Smooth muscle cell (in vitro differentiated cells): Measurements from ENCODE around the gene CCDC63. TPM values are rescaled to one million over a fixed set of nuclear protein-coding genes. Genes with fewer than 3 reads are reported as not detected.

Experiments
- DNase-seq: peaks from one replicate; lab custom pipeline; 2025; ENCODE audit not compliant: unreplicated experiment; lab: John Stamatoyannopoulos, UW
- H2AFZ ChIP-seq: fragments of 200-600 bp; sonication (generic); 2 replicates; pipeline ENCODE4 v1.6.0; 2016; ENCODE audit warnings: antibody characterized with exemption, low read depth, mild to moderate bottlenecking
- H3F3A ChIP-seq: fragments of 200-600 bp; sonication (generic); 2 replicates; pipeline ENCODE4 v1.6.0; 2017; ENCODE audit warnings: antibody characterized with exemption, low read depth
- H3K27ac ChIP-seq: fragments of 200-600 bp; sonication (generic); 2 replicates; pipeline ENCODE4 v1.5.1; 2016; ENCODE audit warnings: low read depth, mild to moderate bottlenecking
- H3K27me3 ChIP-seq: fragments of 200-600 bp; sonication (generic); 2 replicates; pipeline ENCODE4 v1.6.1; 2016; ENCODE audit warnings: low read depth, mild to moderate bottlenecking
- H3K36me3 ChIP-seq: fragments of 200-600 bp; sonication (generic); 2 replicates; pipeline ENCODE4 v1.5.1; 2016; ENCODE audit warnings: low read depth
- H3K4me1 ChIP-seq: fragments of 200-600 bp; sonication (generic); 2 replicates; pipeline ENCODE4 v1.5.1; 2016; ENCODE audit warnings: low read depth
- H3K4me2 ChIP-seq: fragments of 200-600 bp; sonication (generic); 2 replicates; pipeline ENCODE4 v1.6.0; 2016; ENCODE audit warnings: mild to moderate bottlenecking
- H3K4me3 ChIP-seq: fragments of 200-600 bp; sonication (generic); 2 replicates; pipeline ENCODE4 v1.5.1; 2016; ENCODE audit warnings: mild to moderate bottlenecking
- H3K79me2 ChIP-seq: fragments of 200-600 bp; sonication (generic); 2 replicates; pipeline ENCODE4 v1.6.0; 2016; ENCODE audit warnings: low read depth, mild to moderate bottlenecking
- H3K9ac ChIP-seq: fragments of 200-600 bp; sonication (generic); 2 replicates; pipeline ENCODE4 v1.6.0; 2016; ENCODE audit warnings: low read depth
- H3K9me3 ChIP-seq: fragments of 200-600 bp; sonication (generic); replicated peaks from 2 replicates; pipeline ENCODE4 v1.5.1; 2016; ENCODE audit warnings: low read depth
- H4K20me1 ChIP-seq: fragments of 200-600 bp; sonication (generic); 2 replicates; pipeline ENCODE4 v1.6.0; 2016; ENCODE audit warnings: low read depth
- CTCF ChIP-seq: fragments of 200-600 bp; sonication (generic); IDR thresholded peaks from 2 replicates; pipeline ENCODE4 v1.5.1; 2017; ENCODE audit warnings: borderline replicate concordance, mild to moderate bottlenecking, antibody characterized with exemption; ENCODE audit not compliant: insufficient read depth, poor library complexity, severe bottlenecking
- WGBS: methylation state at CpG from one replicate; pipeline ENCODE4 v1.1.7; 2016; ENCODE audit warnings: low lambda C conversion rate; 5-methylcytosine and 5-hydroxymethylcytosine counted together
- polyA plus RNA-seq: library from polyadenylated mRNA; unstranded; fragments of >200 nt; fragmentation: Nextera tagmentation; extraction: Ambion mirVana; gene quantifications from 2 replicates; pipeline ENCODE4 v1.2.1, GENCODE V29; 2016
- total RNA-seq: library from RNA; depleted of rRNA; stranded (reverse); fragments of >200 nt; gene quantifications from 2 replicates; pipeline ENCODE4 v1.2.3, GENCODE V29; 2014

The CCDC63 gene
- total and polyA plus RNA-seq, 2 experiments from 2014 or later, result not detected

DNA sequence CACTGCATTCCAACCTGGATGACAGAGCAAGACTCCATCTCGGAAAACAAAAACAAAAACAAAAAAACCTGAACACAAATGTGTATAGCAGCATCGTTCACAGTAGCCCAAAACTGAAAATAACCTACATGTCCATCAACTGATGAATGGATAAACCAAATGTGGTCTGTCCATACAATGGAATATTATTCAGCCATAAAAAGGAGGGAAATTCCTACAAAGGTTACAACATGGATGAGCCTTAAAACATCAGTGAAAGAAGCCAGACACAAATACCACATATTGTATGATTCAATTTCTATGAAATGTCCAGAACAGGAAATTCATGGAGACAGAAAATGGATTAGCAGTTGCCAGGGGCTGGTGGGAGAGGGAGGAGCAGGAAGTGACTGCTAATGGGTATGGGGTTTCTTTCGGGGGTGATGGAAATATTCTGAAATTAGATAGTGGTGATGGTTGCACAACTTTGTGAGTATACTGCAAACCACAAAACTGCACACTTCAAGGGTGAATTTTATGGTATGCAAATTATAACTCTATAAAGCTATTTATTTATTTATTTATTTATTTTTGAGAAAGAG, 69.6 kb downstream of the CCDC63 start:
- H4K20me1 ChIP-seq, result no peaks in the 10 kb centered on the region
- no peaks in the 10 kb centered on the region for H3F3A ChIP-seq
- H3K36me3 ChIP-seq, result no peaks in the 10 kb centered on the region

GRCh38 chr12:110917467-110917866, 70.7 kb downstream of the CCDC63 start:
- Histone ChIP-seq H3K36me3 (no peaks in the 10 kb centered on the region), H3K4me1 (no peaks in the 10 kb centered on the region), H3K79me2 (no peaks in the 10 kb centered on the region), H3K4me3 (no peak overlapping the region), H4K20me1 (no peaks in the 10 kb centered on the region), H3K9ac (no peak overlapping the region), H3K4me2 (no peak overlapping the region), H3K27me3 (peaks cover 6% of the 10 kb centered on the region), H3F3A (no peaks in the 10 kb centered on the region), H3K9me3 (no peaks in the 10 kb centered on the region), H2AFZ (no peak overlapping the region), H3K27ac (peak overlapping the region; percentile 3)
- no peak for DNase-seq
- TF ChIP-seq CTCF, result no peak
- 23% methylated on average over 5 of the region's 5 CpGs for WGBS

More for the DNA sequence above, 69.6 kb downstream of the CCDC63 start:
- DNase-seq, result no peak
- H3K9me3 ChIP-seq, result no peaks in the 10 kb centered on the region
- H3K27me3 ChIP-seq, result peaks cover 6% of the 10 kb centered on the region
- no peak overlapping the region for H3K4me3 ChIP-seq
- H2AFZ ChIP-seq, result no peak overlapping the region
- H3K27ac ChIP-seq, result no peak overlapping the region
- no peaks in the 10 kb centered on the region for H3K4me1 ChIP-seq
- H3K4me2 ChIP-seq, result no peak overlapping the region
- H3K9ac ChIP-seq, result no peak overlapping the region
- 83% methylated on average over 3 of the region's 3 CpGs for WGBS
- no peak for TF ChIP-seq CTCF
- H3K79me2 ChIP-seq, result no peaks in the 10 kb centered on the region

GRCh38 chr12:110917961-110918360, 71.2 kb downstream of the CCDC63 start:
- Histone ChIP-seq H2AFZ (no peak overlapping the region), H3K9ac (no peak overlapping the region), H3K79me2 (no peaks in the 10 kb centered on the region), H3K27me3 (peaks cover 6% of the 10 kb centered on the region), H3K4me1 (no peaks in the 10 kb centered on the region), H3K36me3 (no peaks in the 10 kb centered on the region), H3F3A (no peaks in the 10 kb centered on the region), H3K9me3 (no peaks in the 10 kb centered on the region), H3K27ac (peak overlapping the region; percentile 3), H3K4me2 (no peak overlapping the region), H3K4me3 (no peak overlapping the region), H4K20me1 (no peaks in the 10 kb centered on the region)
- DNase-seq, result no peak
- 65% methylated on average over 7 of the region's 7 CpGs for WGBS
- no peak for TF ChIP-seq CTCF

GRCh38 chr12:110919720-110920119, 72.9 kb downstream of the CCDC63 start:
- H3K4me1 ChIP-seq, result no peaks in the 10 kb centered on the region
- H3K9me3 ChIP-seq, result no peaks in the 10 kb centered on the region
- H3K4me2 ChIP-seq, result no peak overlapping the region
- no peak for DNase-seq
- no peaks in the 10 kb centered on the region for H3F3A ChIP-seq
- 90% methylated on average over 5 of the region's 5 CpGs for WGBS
- H3K9ac ChIP-seq, result no peak overlapping the region
- no peak for TF ChIP-seq CTCF
- no peak overlapping the region for H2AFZ ChIP-seq
- no peak overlapping the region for H3K4me3 ChIP-seq
- H4K20me1 ChIP-seq, result no peaks in the 10 kb centered on the region
- H3K36me3 ChIP-seq, result no peaks in the 10 kb centered on the region
- H3K27ac ChIP-seq, result no peak overlapping the region
- peaks cover 6% of the 10 kb centered on the region for H3K27me3 ChIP-seq
- no peaks in the 10 kb centered on the region for H3K79me2 ChIP-seq
